Calu3 (cell line): Measurements from ENCODE around the gene TANC1. TPM values are rescaled to one million over a fixed set of nuclear protein-coding genes. Genes with fewer than 3 reads are reported as not detected.

Experiments
- BruUV-seq: library from RNA; stranded (reverse); fragments of 400-500 nt; replicated peaks from 2 replicates; lab custom pipeline; 2021; lab: Mats Ljungman, UMichigan
- CTCF ChIA-PET: fragments of 300-600 bp; sonication (Branson Sonifier 250); formaldehyde crosslinking; loops from one replicate; lab custom pipeline; 2022; ENCODE audit warnings: antibody characterized with exemption; lab: Charles Lee
- DNase-seq: peaks from one replicate; pipeline ENCODE4 v3.0.0; 2022
- H3K27ac Mint-ChIP-seq: one replicate; pipeline ENCODE4 v1.8.0; 2022; ENCODE audit warnings: mixed read lengths; ENCODE audit not compliant: unreplicated experiment
- H3K27me3 Mint-ChIP-seq: one replicate; pipeline ENCODE4 v1.8.0; 2022; ENCODE audit warnings: mixed read lengths; ENCODE audit not compliant: unreplicated experiment
- H3K36me3 Mint-ChIP-seq: one replicate; pipeline ENCODE4 v1.8.0; 2022; ENCODE audit warnings: mild to moderate bottlenecking, moderate library complexity, mixed read lengths; ENCODE audit not compliant: insufficient read depth, unreplicated experiment
- H3K4me1 Mint-ChIP-seq: one replicate; pipeline ENCODE4 v1.8.0; 2022; ENCODE audit warnings: mild to moderate bottlenecking, low read depth, mixed read lengths; ENCODE audit not compliant: unreplicated experiment
- H3K4me3 Mint-ChIP-seq: one replicate; pipeline ENCODE4 v1.8.0; 2022; ENCODE audit warnings: mild to moderate bottlenecking, low read depth, moderate library complexity, mixed read lengths; ENCODE audit not compliant: unreplicated experiment
- H3K9me3 Mint-ChIP-seq: one replicate; pipeline ENCODE4 v1.8.0; 2022; ENCODE audit warnings: low read depth, mixed read lengths; ENCODE audit not compliant: unreplicated experiment
- intact Hi-C: fragments of 100-400 bp; cut with micrococcal nuclease; formaldehyde crosslinking; loops from one replicate; pipeline ENCODE4 v1.10.0; 2022; ENCODE audit not compliant: unreplicated experiment
- total RNA-seq: library from RNA; stranded (reverse); gene quantifications from 2 replicates; pipeline ENCODE4 v1.2.3, GENCODE V29; 2022
- TF ChIP-seq, protein P1 (sequence below): fragments of 200-600 bp; IDR thresholded peaks from one replicate; pipeline ENCODE4 v1.8.0; 2022; ENCODE audit warnings: antibody characterized with exemption; ENCODE audit not compliant: unreplicated experiment

Gene TANC1
- total RNA-seq, 1 experiment from 2014 or later: 41.2 TPM

- Mint-ChIP-seq H3K9me3 (no peaks in the 10 kb centered on the region), H3K4me1 (no peaks in the 10 kb centered on the region), H3K27me3 (no peaks in the 10 kb centered on the region), H3K4me3 (no peak overlapping the region), H3K27ac (no peak overlapping the region), H3K36me3 (peaks cover 7% of the 10 kb centered on the region)
- CTCF ChIA-PET: no interaction called here
- no peak for DNase-seq
- TF ChIP-seq, protein P1, sequence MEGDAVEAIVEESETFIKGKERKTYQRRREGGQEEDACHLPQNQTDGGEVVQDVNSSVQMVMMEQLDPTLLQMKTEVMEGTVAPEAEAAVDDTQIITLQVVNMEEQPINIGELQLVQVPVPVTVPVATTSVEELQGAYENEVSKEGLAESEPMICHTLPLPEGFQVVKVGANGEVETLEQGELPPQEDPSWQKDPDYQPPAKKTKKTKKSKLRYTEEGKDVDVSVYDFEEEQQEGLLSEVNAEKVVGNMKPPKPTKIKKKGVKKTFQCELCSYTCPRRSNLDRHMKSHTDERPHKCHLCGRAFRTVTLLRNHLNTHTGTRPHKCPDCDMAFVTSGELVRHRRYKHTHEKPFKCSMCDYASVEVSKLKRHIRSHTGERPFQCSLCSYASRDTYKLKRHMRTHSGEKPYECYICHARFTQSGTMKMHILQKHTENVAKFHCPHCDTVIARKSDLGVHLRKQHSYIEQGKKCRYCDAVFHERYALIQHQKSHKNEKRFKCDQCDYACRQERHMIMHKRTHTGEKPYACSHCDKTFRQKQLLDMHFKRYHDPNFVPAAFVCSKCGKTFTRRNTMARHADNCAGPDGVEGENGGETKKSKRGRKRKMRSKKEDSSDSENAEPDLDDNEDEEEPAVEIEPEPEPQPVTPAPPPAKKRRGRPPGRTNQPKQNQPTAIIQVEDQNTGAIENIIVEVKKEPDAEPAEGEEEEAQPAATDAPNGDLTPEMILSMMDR: no peak
- BruUV-seq: no TSS peak
- intact Hi-C loops: no loop called here
Observed at GRCh38 chr2:159164457-159164911, 196.0 kb downstream of the TANC1 start.

DNA sequence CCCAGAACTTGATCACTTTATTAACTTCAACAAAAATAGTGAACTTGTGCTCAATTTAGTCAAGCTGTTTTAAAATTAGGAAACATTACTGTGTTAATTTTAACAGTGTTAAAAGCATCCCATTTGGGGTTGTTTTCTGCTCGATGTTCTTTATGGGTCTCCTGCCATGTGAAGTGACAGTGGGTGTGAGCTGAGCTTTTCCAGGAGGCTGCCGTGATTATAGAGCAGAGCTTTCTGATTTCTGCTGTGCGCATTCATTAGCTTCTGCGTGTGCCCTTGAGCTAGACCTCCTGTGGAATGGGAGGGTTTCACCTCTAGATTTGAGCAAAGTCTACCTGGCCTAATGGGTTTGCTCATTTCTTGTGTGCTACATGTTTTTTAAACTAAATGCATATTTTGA, 196.6 kb downstream of the TANC1 start:
- no peak overlapping the region for H3K27ac Mint-ChIP-seq
- peaks cover 7% of the 10 kb centered on the region for H3K36me3 Mint-ChIP-seq
- intact Hi-C loops: no loop called here
- no peaks in the 10 kb centered on the region for H3K4me1 Mint-ChIP-seq
- H3K9me3 Mint-ChIP-seq: no peaks in the 10 kb centered on the region
- CTCF ChIA-PET: no interaction called here
- TF ChIP-seq, protein P1: no peak
- DNase-seq: no peak
- H3K4me3 Mint-ChIP-seq: no peak overlapping the region
- no peaks in the 10 kb centered on the region for H3K27me3 Mint-ChIP-seq
- BruUV-seq: no TSS peak

DNA sequence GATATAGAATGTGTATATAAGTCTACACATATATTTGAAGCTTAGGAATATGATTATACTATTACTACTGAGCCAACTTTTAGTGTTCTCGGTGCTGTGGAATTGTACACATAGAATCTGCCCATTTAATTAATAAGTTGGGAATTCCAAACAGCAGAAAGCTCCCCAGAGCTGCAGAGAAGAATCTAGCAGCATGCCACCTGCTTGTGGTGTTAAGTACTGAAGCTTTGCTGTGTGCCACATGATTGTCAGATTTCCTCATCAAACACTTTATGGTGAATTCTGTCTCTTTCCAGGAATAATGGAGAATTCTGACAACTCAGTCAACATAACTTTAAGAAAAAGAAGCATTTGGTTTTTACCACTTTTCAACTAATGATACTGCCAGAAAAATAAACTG, 200.3 kb downstream of the TANC1 start:
- BruUV-seq: no TSS peak

DNA sequence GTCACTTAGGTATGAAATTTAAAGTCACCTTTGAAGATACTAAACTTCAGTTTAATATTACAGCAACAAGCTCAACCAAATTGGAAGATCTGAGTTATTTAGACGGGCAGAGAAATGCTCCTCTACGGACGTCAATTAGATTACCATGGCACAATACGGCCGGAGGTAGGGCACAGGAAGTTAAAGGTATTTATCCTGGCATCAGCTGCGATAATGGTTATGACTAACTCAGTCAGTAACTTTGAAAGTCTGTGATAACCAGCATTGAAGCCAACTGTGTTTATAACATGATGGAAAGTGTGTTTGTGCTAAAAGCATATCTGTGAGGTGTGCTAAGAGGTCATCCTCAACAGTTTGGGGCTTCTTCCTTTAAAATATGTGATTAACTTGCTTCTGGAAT, 200.7 kb downstream of the TANC1 start:
- CTCF ChIA-PET: no interaction called here
- H3K36me3 Mint-ChIP-seq: peaks cover 8% of the 10 kb centered on the region

More for the DNA sequence above, 200.3 kb downstream of the TANC1 start:
- Mint-ChIP-seq H3K9me3 (no peaks in the 10 kb centered on the region), H3K27ac (no peak overlapping the region), H3K36me3 (peaks cover 8% of the 10 kb centered on the region), H3K27me3 (no peaks in the 10 kb centered on the region), H3K4me3 (no peak overlapping the region), H3K4me1 (no peaks in the 10 kb centered on the region)
- intact Hi-C loops: no loop called here
- DNase-seq: no peak
- TF ChIP-seq, protein P1: no peak
- CTCF ChIA-PET: interaction anchor here (0.7 kb wide), 1 partner anchor 379 kb away, joined by 4 read pairs; no protein-coding TSS in a partner anchor

More for the DNA sequence above, 200.7 kb downstream of the TANC1 start:
- intact Hi-C loops: no loop called here
- no peak for DNase-seq
- Mint-ChIP-seq H3K4me3 (no peak overlapping the region), H3K9me3 (no peaks in the 10 kb centered on the region), H3K4me1 (no peaks in the 10 kb centered on the region), H3K27ac (no peak overlapping the region), H3K27me3 (no peaks in the 10 kb centered on the region)
- no TSS peak for BruUV-seq
- TF ChIP-seq, protein P1: no peak
